HUES6 (cell line): Measurements from ENCODE around the gene BHMT.
"Not testable (repeated sequence)": the region's sequence is repeated elsewhere in the genome, so short reads cannot be mapped to it uniquely, and the experiment has no call there.

ENCODE experiments used
- H3K27ac ChIP-seq: 2 replicates; pipeline ENCODE4 v1.7.0; 2013; ENCODE audit warnings: low read depth, mild to moderate bottlenecking, low read length, inconsistent platforms
- H3K27me3 ChIP-seq: 2 replicates; pipeline ENCODE4 v1.6.1; 2013; ENCODE audit warnings: low read length; ENCODE audit not compliant: control insufficient read depth, insufficient read depth
- H3K36me3 ChIP-seq: 2 replicates; pipeline ENCODE4 v1.6.1; 2013; ENCODE audit warnings: low read length; ENCODE audit not compliant: control insufficient read depth, insufficient read depth
- H3K4me1 ChIP-seq: 2 replicates; pipeline ENCODE4 v1.6.1; 2013; ENCODE audit warnings: low read length; ENCODE audit not compliant: control insufficient read depth, insufficient read depth
- H3K4me3 ChIP-seq: 2 replicates; pipeline ENCODE4 v1.5.1; 2013; ENCODE audit warnings: low read depth, low read length
- H3K9ac ChIP-seq: one replicate; pipeline ENCODE4 v1.6.1; 2013; ENCODE audit warnings: mild to moderate bottlenecking, low read length
- H3K9me3 ChIP-seq: 2 replicates; pipeline ENCODE4 v1.6.1; 2013; ENCODE audit warnings: low read depth, low read length; ENCODE audit not compliant: control insufficient read depth, insufficient read depth

The BHMT gene

DNA sequence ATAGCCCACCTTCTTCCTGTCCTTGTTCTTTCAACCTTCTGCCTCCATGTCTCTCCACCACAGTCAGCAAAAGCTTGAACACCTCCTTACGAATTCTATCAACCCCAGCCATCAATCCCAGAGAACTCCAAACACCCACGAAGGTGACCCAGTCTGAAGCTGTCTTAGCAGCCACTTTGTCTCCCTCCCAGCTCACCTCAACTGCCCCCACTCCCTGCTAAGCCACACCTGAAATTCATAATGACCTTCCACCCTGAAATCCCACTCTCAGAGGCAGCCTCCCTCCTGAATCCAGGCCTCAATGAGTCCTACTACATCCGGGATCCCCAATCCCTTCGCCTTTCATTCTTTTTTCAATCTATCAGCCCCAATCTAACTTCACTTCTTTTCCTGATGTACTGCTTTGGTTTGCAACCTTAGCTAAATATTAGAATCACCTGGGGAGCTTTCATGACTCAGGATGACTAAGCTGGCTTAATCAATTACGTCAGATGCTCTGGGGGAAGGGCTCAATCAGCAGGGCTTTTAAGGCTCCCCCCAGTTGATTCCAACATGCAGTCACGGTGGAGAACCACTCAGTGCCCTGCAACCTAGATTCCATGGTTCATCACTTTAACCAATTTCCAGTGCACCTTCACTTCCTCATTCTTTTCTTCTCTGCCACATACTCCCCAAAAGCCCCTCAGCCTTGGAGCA lies 32.2 kb downstream of the BHMT start:
- Histone ChIP-seq H3K27ac (no peak overlapping the region; the same call in 1 of the 2 replicates), H3K9ac (no peak overlapping the region), H3K4me3 (no peak overlapping the region), H3K9me3 (peaks cover 13% of the 10 kb centered on the region), H3K36me3 (no peaks in the 10 kb centered on the region), H3K4me1 (peaks cover 20% of the 10 kb centered on the region), H3K27me3 (no peaks in the 10 kb centered on the region)

DNA sequence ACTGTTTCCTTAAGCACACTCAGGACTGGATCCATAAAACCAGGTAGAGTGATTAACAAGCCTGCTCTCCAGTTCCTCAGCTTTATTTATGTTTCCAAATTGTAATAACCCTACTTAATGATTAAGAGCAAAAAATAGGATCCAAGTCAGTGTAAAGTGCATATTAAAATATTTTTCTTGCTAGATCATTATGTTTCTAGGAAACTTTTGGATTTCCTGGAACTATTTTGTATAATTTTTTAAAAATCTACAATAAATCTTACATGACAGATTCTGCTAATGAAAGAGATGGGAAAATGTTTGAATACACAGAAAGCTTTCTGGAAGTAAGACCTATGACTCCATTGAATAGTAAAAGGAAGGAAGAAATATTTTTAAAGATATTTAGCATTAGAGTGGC lies 35.5 kb downstream of the BHMT start:
- H3K27ac ChIP-seq = no peak overlapping the region
- H3K4me1 ChIP-seq = peaks cover 22% of the 10 kb centered on the region
- no peaks in the 10 kb centered on the region for H3K27me3 ChIP-seq
- no peaks in the 10 kb centered on the region for H3K36me3 ChIP-seq
- H3K9ac ChIP-seq = no peak overlapping the region
- no peak overlapping the region for H3K4me3 ChIP-seq
- H3K9me3 ChIP-seq = no peaks in the 10 kb centered on the region

DNA sequence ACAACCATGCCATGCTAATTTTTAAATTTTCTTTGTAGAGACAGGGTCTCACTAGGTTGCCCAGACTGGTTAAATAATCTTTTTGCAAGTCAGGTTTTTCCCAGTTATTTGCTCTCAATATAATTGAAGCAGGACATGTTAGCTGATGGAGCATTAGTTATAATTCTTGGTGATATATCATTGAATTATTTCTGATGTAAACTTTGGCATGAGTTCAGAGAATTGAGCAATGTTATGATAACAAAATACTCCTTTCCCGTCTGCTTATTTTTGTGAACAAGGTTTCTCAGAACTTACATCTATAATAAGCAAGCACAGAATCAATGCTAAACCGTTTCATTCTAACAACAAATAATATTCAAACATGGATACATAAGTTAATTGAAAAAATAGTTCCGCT lies 37.8 kb downstream of the BHMT start:
- H3K4me1 ChIP-seq = peaks cover 17% of the 10 kb centered on the region
- H3K4me3 ChIP-seq = no peak overlapping the region
- H3K27ac ChIP-seq = no peak overlapping the region
- H3K9me3 ChIP-seq = no peaks in the 10 kb centered on the region
- no peak overlapping the region for H3K9ac ChIP-seq
- H3K36me3 ChIP-seq = no peaks in the 10 kb centered on the region
- no peaks in the 10 kb centered on the region for H3K27me3 ChIP-seq

GRCh38 chr5:79151942-79152671 lies 40.5 kb downstream of the BHMT start:
- Histone ChIP-seq H3K36me3 (no peaks in the 10 kb centered on the region), H3K4me1 (peaks cover 4% of the 10 kb centered on the region; the same call in 1 of the 2 replicates), H3K4me3 (no peak overlapping the region), H3K9ac (no peak overlapping the region), H3K27ac (no peak overlapping the region), H3K9me3 (no peaks in the 10 kb centered on the region), H3K27me3 (no peaks in the 10 kb centered on the region)

GRCh38 chr5:79157305-79157704 lies 45.7 kb downstream of the BHMT start:
- no peak overlapping the region for H3K27ac ChIP-seq
- H3K4me3 ChIP-seq = no peak overlapping the region
- H3K9me3 ChIP-seq = no peaks in the 10 kb centered on the region
- no peak overlapping the region for H3K9ac ChIP-seq
- peaks cover under 1% of the 10 kb centered on the region; the same call in 1 of the 2 replicates for H3K4me1 ChIP-seq
- H3K27me3 ChIP-seq = no peaks in the 10 kb centered on the region
- no peaks in the 10 kb centered on the region for H3K36me3 ChIP-seq

DNA sequence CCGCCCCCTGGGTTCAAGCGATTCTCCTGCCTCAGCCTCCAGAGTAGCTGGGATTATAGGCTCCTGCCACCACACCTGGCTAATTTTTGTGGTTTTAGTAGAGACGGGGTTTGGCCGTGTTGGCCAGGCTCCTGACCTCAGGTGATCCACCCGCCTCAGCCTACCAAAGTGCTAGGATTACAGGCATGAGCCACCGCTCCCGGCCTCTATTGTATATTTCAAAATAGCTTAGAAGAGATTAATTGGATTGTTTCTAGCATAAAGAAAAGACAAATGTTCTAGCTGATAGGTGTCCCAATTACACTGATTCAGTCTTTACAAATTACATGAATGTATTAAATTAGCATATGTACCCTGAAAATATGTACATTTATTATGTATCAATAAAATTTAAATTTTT lies 50.0 kb downstream of the BHMT start:
- not testable (repeated sequence) for H3K27me3 ChIP-seq, H3K4me1 ChIP-seq, H3K9ac ChIP-seq, H3K9me3 ChIP-seq, H3K4me3 ChIP-seq, H3K36me3 ChIP-seq, H3K27ac ChIP-seq

- H3K9ac ChIP-seq = no peak overlapping the region
- H3K4me1 ChIP-seq = peaks cover 9% of the 10 kb centered on the region
- no peaks in the 10 kb centered on the region for H3K36me3 ChIP-seq
- no peak overlapping the region for H3K27ac ChIP-seq
- H3K4me3 ChIP-seq = no peak overlapping the region
- H3K27me3 ChIP-seq = no peaks in the 10 kb centered on the region
- H3K9me3 ChIP-seq = no peaks in the 10 kb centered on the region
Observed at GRCh38 chr5:79168031-79168430, 56.4 kb downstream of the BHMT start.

DNA sequence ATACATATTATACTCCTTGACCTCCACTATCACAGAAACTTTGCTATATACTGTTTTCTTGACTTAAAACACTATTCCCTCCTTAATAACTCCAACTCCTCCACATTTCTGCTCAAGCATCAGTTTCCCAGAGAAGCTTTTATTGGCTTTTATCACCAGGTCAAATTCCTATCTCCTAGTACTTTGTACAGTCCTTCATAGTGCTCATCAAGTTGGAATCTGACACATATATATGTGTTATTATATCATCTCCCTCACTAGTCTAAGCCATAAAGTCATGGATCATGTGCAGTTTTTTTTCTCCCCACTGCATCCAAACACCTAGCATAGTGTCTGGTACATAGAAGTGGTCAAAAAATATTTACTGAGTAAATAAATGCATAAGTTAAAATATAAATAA lies 59.1 kb downstream of the BHMT start:
- no peaks in the 10 kb centered on the region for H3K27me3 ChIP-seq
- no peaks in the 10 kb centered on the region for H3K9me3 ChIP-seq
- no peak overlapping the region for H3K4me3 ChIP-seq
- no peak overlapping the region for H3K27ac ChIP-seq
- H3K4me1 ChIP-seq = peaks cover 16% of the 10 kb centered on the region
- no peaks in the 10 kb centered on the region for H3K36me3 ChIP-seq
- no peak overlapping the region for H3K9ac ChIP-seq

GRCh38 chr5:79171635-79172245 lies 60.1 kb downstream of the BHMT start:
- no peak overlapping the region for H3K9ac ChIP-seq
- no peak overlapping the region for H3K27ac ChIP-seq
- H3K36me3 ChIP-seq = no peaks in the 10 kb centered on the region
- H3K4me1 ChIP-seq = peaks cover 16% of the 10 kb centered on the region
- no peak overlapping the region for H3K4me3 ChIP-seq
- no peaks in the 10 kb centered on the region for H3K9me3 ChIP-seq
- no peaks in the 10 kb centered on the region for H3K27me3 ChIP-seq

DNA sequence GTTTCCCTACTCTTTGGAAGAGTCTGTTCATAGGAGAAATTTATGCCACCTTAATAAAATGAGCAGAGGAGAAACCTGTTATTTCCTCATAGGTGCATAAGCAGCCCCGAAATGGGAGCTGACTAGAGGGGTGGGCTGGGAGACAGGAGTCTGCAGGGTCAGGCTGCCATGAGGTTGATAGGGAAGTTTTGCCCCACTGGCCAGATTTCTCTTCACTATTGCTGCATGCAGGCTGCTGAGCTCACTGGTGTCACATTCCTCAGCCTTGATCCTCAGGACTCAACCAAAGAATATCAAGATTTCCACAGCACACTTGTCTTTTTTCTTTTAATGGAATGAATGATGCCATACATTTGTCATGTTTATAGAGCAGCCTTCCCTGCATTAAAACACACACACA lies 60.7 kb downstream of the BHMT start:
- Histone ChIP-seq H3K4me3 (no peak overlapping the region), H3K4me1 (peaks cover 16% of the 10 kb centered on the region), H3K9ac (no peak overlapping the region), H3K9me3 (no peaks in the 10 kb centered on the region), H3K36me3 (no peaks in the 10 kb centered on the region), H3K27ac (no peak overlapping the region), H3K27me3 (no peaks in the 10 kb centered on the region)

- no peaks in the 10 kb centered on the region for H3K36me3 ChIP-seq
- H3K27me3 ChIP-seq = no peaks in the 10 kb centered on the region
- no peak overlapping the region for H3K27ac ChIP-seq
- no peak overlapping the region for H3K4me3 ChIP-seq
- H3K9ac ChIP-seq = no peak overlapping the region
- peaks cover 16% of the 10 kb centered on the region for H3K4me1 ChIP-seq
- no peaks in the 10 kb centered on the region for H3K9me3 ChIP-seq
Observed at GRCh38 chr5:79173626-79174025, 62.0 kb downstream of the BHMT start.
